HepG2 (cell line): ENCODE data around the gene HIBADH. TPM values are rescaled to one million over a fixed set of nuclear protein-coding genes. Genes with fewer than 3 reads are reported as not detected.

ENCODE experiments used
- ATAC-seq: fragments of 200-7000 bp; cut with Tn5 transposase; 3 replicates; pipeline ENCODE4 v1.9.1; 2020; ENCODE audit warnings: mild to moderate bottlenecking, moderate library complexity
- BruUV-seq: library from RNA; stranded (reverse); fragments of 400-500 nt; replicated peaks from 2 replicates; lab custom pipeline; 2021; lab: Mats Ljungman, UMichigan
- CTCF ChIA-PET: fragments of 300-600 bp; formaldehyde crosslinking; extraction: SDS; loops from one replicate; lab custom pipeline; 2021; ENCODE audit warnings: low total read pairs, inconsistent platforms, low intra/inter-chr PET ratio; lab: Yijun Ruan, JAX
- POLR2A ChIA-PET: fragments of 350-600 bp; sonication (Branson Sonifier 250); formaldehyde crosslinking; loops from one replicate; lab custom pipeline; 2020; ENCODE audit warnings: antibody characterized with exemption, inconsistent platforms; lab: Yijun Ruan, JAX
- DNase-seq: peaks from one replicate; pipeline ENCODE4 v3.0.0-alpha.2; 2015; ENCODE audit warnings: low spot score
- FAIRE-seq: peaks from 3 replicates; lab custom pipeline; 2011; peaks lifted over from hg19 to GRCh38; lab: Jason Lieb, UNC
- H2AFZ ChIP-seq: one replicate; pipeline ENCODE4 v1.6.1; 2011; ENCODE audit warnings: low read length, inconsistent platforms
- H3K27ac ChIP-seq: fragments of 300-600 bp; 3 replicates; pipeline ENCODE4 v1.8.0; 2011; ENCODE audit warnings: mixed run types, mild to moderate bottlenecking, mixed read lengths, low read length, inconsistent platforms; ENCODE audit not compliant: insufficient read depth; ENCODE audit errors: extremely low read length
- H3K27me3 ChIP-seq, 2 experiments: fragments of 200-600 bp in 1 of 2; 2 replicates in 1 of 2; 3 replicates in 1 of 2; pipeline versions ENCODE4 v1.6.0 to v1.8.0; 2011; ENCODE audit warnings: low read length in 2 of 2, mild to moderate bottlenecking in 2 of 2, moderate library complexity in 2 of 2, inconsistent platforms in 1 of 2; ENCODE audit not compliant: insufficient read depth in 2 of 2, control insufficient read depth in 1 of 2
- H3K36me3 ChIP-seq, 2 experiments: fragments of 200-600 bp in 1 of 2; replicated peaks in 1 of 2; 2 replicates in 1 of 2; 3 replicates in 1 of 2; pipeline versions ENCODE4 v1.5.1 to v1.8.0; 2011; ENCODE audit warnings: low read length in 2 of 2, inconsistent platforms in 1 of 2; ENCODE audit not compliant: insufficient read depth in 2 of 2, control insufficient read depth in 1 of 2
- H3K4me1 ChIP-seq: 2 replicates; pipeline ENCODE4 v1.5.1; 2012; ENCODE audit warnings: low read length, inconsistent platforms; ENCODE audit not compliant: insufficient read depth
- H3K4me2 ChIP-seq: 2 replicates; pipeline ENCODE4 v1.6.0; 2011; ENCODE audit warnings: low read depth, low read length, inconsistent platforms
- H3K4me3 ChIP-seq, 3 experiments: fragments of 200-600 bp in 1 of 3; sonication (generic), shearing (Covaris generic) in 1 of 3; replicated peaks in 1 of 3; 2 replicates each; pipeline ENCODE4 v1.5.1; 2011 to 2016; ENCODE audit warnings: low read length in 3 of 3, inconsistent platforms in 2 of 3, low read depth in 2 of 3, mild to moderate bottlenecking in 2 of 3, control low read depth in 1 of 3, mixed read lengths in 1 of 3; ENCODE audit not compliant: insufficient read depth in 1 of 3
- H3K79me2 ChIP-seq: one replicate; pipeline ENCODE4 v1.6.1; 2011; ENCODE audit warnings: low read length, inconsistent platforms; ENCODE audit not compliant: insufficient read depth
- H3K9ac ChIP-seq: 2 replicates; pipeline ENCODE4 v1.6.0; 2011; ENCODE audit warnings: mild to moderate bottlenecking, low read depth, low read length, inconsistent platforms; ENCODE audit not compliant: insufficient read depth
- H3K9me3 ChIP-seq: 2 replicates; pipeline ENCODE4 v1.5.1; 2012; ENCODE audit warnings: mild to moderate bottlenecking, low read length
- H4K20me1 ChIP-seq: 2 replicates; pipeline ENCODE4 v1.6.0; 2011; ENCODE audit warnings: inconsistent platforms, mild to moderate bottlenecking, low read length, moderate library complexity; ENCODE audit not compliant: insufficient read depth
- JARID2 ChIP-seq: sonication (generic); formaldehyde crosslinking; IDR thresholded peaks from 2 replicates; pipeline ENCODE4 v1.8.1; 2023; ENCODE audit warnings: missing genetic modification reagents, inconsistent platforms; ENCODE audit not compliant: insufficient replicate concordance
- NR2C2 ChIP-seq: sonication (generic); formaldehyde crosslinking; IDR thresholded peaks from 2 replicates; pipeline ENCODE4 v1.4.0; 2020; ENCODE audit warnings: missing genetic modification reagents, mild to moderate bottlenecking, moderate library complexity, borderline replicate concordance
- PAWR ChIP-seq: sonication (generic); formaldehyde crosslinking; IDR thresholded peaks from 2 replicates; pipeline ENCODE4 v1.4.0; 2020; ENCODE audit warnings: missing genetic modification reagents, mild to moderate bottlenecking, borderline replicate concordance
- TARDBP ChIP-seq: sonication (generic); formaldehyde crosslinking; IDR thresholded peaks from 2 replicates; pipeline ENCODE4 v1.8.0; 2022; ENCODE audit warnings: mild to moderate bottlenecking, missing genetic modification reagents
- ZFYVE20 ChIP-seq: sonication (generic); formaldehyde crosslinking; IDR thresholded peaks from 2 replicates; pipeline ENCODE4 v1.8.0; 2023; ENCODE audit warnings: low read depth, mild to moderate bottlenecking, moderate library complexity, missing genetic modification reagents, borderline replicate concordance
- ZNF235 ChIP-seq: sonication (generic); formaldehyde crosslinking; IDR thresholded peaks from 2 replicates; pipeline ENCODE4 v1.8.1; 2023; ENCODE audit warnings: mild to moderate bottlenecking, missing genetic modification reagents, borderline replicate concordance
- ZNF451 ChIP-seq: sonication (generic); formaldehyde crosslinking; IDR thresholded peaks from 2 replicates; pipeline ENCODE4 v1.5.0; 2020; ENCODE audit warnings: mild to moderate bottlenecking, missing genetic modification reagents
- ZNF550 ChIP-seq: sonication (generic); formaldehyde crosslinking; IDR thresholded peaks from 2 replicates; pipeline ENCODE4 v1.4.0; 2020; ENCODE audit warnings: mild to moderate bottlenecking, missing genetic modification reagents, borderline replicate concordance
- WGBS: methylation state at CpG from one replicate; pipeline ENCODE4 v1.1.6; 2017; ENCODE audit warnings: low lambda C conversion rate; 5-methylcytosine and 5-hydroxymethylcytosine counted together
- in situ Hi-C: cut with HindIII; loops from 2 replicates; pipeline ENCODE4 v1.10.0; 2017; ENCODE audit warnings: low pct_unique_long_range_greater_than_20kb; ENCODE audit not compliant: extremely low pct_ligation_motif_present
- intact Hi-C: fragments of 100-400 bp; cut with micrococcal nuclease; formaldehyde crosslinking; loops from one replicate; pipeline ENCODE4 v1.10.0; 2022; ENCODE audit not compliant: unreplicated experiment
- polyA plus RNA-seq, 8 experiments: library from polyadenylated mRNA; depleted of rRNA in 3 of 8; stranded (reverse) in 7 of 8; unstranded in 1 of 8; fragments of >200 nt; fragmentation: Illumina TruSeq in 4 of 8; extraction: Trizol in 4 of 8; gene quantifications; 2 replicates each; pipeline versions ENCODE4 v1.2.1 to v1.2.3, GENCODE V29; 2011 to 2016; ENCODE audit warnings: low read depth in 4 of 8, missing spikeins in 1 of 8, mixed read lengths in 1 of 8; ENCODE audit not compliant: insufficient read depth in 1 of 8
- total RNA-seq, 5 experiments: library from RNA; depleted of rRNA; stranded (reverse); fragments of >200 nt; fragmentation: Illumina TruSeq; extraction: Trizol; gene quantifications; 2 replicates each; pipeline ENCODE4 v1.2.3, GENCODE V29; 2016; ENCODE audit warnings: low read depth in 1 of 5
- TF ChIP-seq, protein P1 (sequence below): sonication (generic); formaldehyde crosslinking; IDR thresholded peaks from 2 replicates; pipeline ENCODE4 v1.4.0; 2020; ENCODE audit warnings: missing genetic modification reagents
- TF ChIP-seq, protein P2 (sequence below): fragments of 450-650 bp; IDR thresholded peaks from 2 replicates; pipeline ENCODE4 v1.6.1; 2016
- TF ChIP-seq, protein P3 (sequence below), 2 experiments: sonication (generic) in 1 of 2; formaldehyde crosslinking in 1 of 2; IDR thresholded peaks; 2 replicates each; pipeline versions ENCODE4 v1.4.0 to v1.6.1; 2018 to 2020; ENCODE audit warnings: missing genetic modification reagents in 2 of 2, borderline replicate concordance in 1 of 2, low read depth in 1 of 2, mild to moderate bottlenecking in 1 of 2, missing biosample characterization in 1 of 2
- TF ChIP-seq, protein P4 (sequence below): sonication (generic); formaldehyde crosslinking; IDR thresholded peaks from 2 replicates; pipeline ENCODE4 v1.4.0; 2020; ENCODE audit warnings: missing genetic modification reagents
- TF ChIP-seq, protein P5 (sequence below): sonication (generic); formaldehyde crosslinking; IDR thresholded peaks from 2 replicates; pipeline ENCODE4 v1.8.0; 2022; ENCODE audit warnings: missing genetic modification reagents, mild to moderate bottlenecking, inconsistent platforms, borderline replicate concordance

HIBADH gene
- total and polyA plus RNA-seq, 2 of the 13 experiments (the other 11 are each of a cell fraction or from before 2014, with no cell fraction given), result 49.9 to 59.5 TPM

DNA sequence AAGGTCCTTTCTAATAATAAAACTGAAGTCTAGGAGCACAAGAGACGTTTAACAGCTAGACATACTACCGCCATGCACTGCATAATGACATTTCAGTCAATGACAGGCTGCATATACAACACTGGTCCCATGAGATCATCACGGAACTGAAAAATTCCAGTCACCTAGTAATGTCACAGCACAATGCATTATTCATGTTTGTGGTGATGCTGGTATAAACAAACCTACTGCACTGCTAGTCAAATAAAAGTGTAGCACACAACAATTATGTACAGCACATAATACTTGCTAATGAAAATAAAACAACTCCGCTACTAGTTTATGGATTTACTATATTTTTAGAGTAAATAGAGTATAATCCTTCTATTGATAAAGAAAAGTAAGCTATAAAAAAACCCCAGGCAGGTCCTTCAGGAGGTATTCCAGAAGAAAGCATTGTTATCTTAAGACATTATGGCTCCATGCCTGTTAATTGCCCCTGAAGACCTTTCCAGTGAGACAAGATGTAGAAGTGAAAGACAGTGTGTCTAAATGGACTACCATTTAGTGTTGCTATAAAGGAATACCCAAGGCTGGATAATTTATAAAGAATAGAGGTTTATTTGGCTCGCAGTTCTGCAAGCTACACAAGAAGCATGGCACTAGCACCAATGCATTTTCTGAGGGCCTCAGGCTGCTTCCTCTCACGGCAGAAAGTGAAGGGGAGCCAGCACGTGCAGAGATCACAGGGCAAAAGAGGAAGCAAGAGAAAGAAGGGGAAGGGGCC is 47.1 kb downstream of the HIBADH start (continued):
- TF ChIP-seq, protein P1, sequence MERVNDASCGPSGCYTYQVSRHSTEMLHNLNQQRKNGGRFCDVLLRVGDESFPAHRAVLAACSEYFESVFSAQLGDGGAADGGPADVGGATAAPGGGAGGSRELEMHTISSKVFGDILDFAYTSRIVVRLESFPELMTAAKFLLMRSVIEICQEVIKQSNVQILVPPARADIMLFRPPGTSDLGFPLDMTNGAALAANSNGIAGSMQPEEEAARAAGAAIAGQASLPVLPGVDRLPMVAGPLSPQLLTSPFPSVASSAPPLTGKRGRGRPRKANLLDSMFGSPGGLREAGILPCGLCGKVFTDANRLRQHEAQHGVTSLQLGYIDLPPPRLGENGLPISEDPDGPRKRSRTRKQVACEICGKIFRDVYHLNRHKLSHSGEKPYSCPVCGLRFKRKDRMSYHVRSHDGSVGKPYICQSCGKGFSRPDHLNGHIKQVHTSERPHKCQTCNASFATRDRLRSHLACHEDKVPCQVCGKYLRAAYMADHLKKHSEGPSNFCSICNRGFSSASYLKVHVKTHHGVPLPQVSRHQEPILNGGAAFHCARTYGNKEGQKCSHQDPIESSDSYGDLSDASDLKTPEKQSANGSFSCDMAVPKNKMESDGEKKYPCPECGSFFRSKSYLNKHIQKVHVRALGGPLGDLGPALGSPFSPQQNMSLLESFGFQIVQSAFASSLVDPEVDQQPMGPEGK, result no peak
- TF ChIP-seq ZNF550 (CRISPR knock-in tag), result no peak
- TF ChIP-seq, protein P2, sequence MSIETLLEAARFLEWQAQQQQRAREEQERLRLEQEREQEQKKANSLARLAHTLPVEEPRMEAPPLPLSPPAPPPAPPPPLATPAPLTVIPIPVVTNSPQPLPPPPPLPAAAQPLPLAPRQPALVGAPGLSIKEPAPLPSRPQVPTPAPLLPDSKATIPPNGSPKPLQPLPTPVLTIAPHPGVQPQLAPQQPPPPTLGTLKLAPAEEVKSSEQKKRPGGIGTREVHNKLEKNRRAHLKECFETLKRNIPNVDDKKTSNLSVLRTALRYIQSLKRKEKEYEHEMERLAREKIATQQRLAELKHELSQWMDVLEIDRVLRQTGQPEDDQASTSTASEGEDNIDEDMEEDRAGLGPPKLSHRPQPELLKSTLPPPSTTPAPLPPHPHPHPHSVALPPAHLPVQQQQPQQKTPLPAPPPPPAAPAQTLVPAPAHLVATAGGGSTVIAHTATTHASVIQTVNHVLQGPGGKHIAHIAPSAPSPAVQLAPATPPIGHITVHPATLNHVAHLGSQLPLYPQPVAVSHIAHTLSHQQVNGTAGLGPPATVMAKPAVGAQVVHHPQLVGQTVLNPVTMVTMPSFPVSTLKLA, result no peak

DNA sequence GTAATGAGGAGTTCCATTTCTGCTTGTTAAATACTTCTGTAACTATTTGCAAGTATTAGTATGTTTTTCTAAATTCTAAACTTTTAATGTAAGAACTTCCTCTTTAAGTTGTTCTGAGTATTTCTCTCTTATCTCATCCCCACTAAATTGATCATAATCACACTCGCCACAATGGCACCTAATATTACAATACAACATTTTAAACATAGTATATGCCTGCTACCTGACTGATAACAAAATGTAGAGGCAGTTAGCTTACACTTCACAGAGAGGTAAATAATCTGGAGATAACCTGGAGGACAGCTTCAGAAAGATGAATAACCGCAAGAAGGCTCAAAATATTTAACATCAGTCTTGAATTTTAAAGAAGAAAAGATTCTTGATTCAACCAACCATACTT is 48.6 kb downstream of the HIBADH start:
- Histone ChIP-seq H3K9me3 (peaks cover 7% of the 10 kb centered on the region), H3K9ac (no peak overlapping the region), H3K27me3 (no peaks in the 10 kb centered on the region), H3K4me3 (no peak overlapping the region), H3K79me2 (peaks cover 8% of the 10 kb centered on the region), H3K4me1 (peaks cover 35% of the 10 kb centered on the region), H3K36me3 (peaks cover 0 to 2% of the 10 kb centered on the region in 2 experiments; a peak in 3 of 5 replicates), H3K4me2 (no peak overlapping the region), H4K20me1 (no peaks in the 10 kb centered on the region), H2AFZ (no peak overlapping the region), H3K27ac (no peak overlapping the region)
- ChIA-PET POLR2A (no interaction called here), CTCF (no interaction called here)
- DNase-seq (no peak), FAIRE-seq (no peak)
- intact Hi-C loops (no loop called here), in situ Hi-C loops (no loop called here)
- WGBS, result 99% methylated on average over 2 of the region's 2 CpGs
- TF ChIP-seq ZNF451 (CRISPR knock-in tag), result no peak
- TF ChIP-seq PAWR (CRISPR knock-in tag), result no peak
- TF ChIP-seq, protein P3, sequence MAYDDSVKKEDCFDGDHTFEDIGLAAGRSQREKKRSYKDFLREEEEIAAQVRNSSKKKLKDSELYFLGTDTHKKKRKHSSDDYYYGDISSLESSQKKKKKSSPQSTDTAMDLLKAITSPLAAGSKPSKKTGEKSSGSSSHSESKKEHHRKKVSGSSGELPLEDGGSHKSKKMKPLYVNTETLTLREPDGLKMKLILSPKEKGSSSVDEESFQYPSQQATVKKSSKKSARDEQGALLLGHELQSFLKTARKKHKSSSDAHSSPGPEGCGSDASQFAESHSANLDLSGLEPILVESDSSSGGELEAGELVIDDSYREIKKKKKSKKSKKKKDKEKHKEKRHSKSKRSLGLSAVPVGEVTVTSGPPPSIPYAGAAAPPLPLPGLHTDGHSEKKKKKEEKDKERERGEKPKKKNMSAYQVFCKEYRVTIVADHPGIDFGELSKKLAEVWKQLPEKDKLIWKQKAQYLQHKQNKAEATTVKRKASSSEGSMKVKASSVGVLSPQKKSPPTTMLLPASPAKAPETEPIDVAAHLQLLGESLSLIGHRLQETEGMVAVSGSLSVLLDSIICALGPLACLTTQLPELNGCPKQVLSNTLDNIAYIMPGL (CRISPR knock-in tag; IDR thresholded peaks at IDR 0.05; ENCODE audit: borderline replicate concordance in 1 of 2, low read depth in 1 of 2), result no peak
- TF ChIP-seq JARID2 (CRISPR knock-in tag), result no peak
- TF ChIP-seq TARDBP (CRISPR knock-in tag), result no peak
- no peak for TF ChIP-seq ZFYVE20 (CRISPR knock-in tag)
- no peak for TF ChIP-seq NR2C2 (CRISPR knock-in tag)
- TF ChIP-seq, protein P4, sequence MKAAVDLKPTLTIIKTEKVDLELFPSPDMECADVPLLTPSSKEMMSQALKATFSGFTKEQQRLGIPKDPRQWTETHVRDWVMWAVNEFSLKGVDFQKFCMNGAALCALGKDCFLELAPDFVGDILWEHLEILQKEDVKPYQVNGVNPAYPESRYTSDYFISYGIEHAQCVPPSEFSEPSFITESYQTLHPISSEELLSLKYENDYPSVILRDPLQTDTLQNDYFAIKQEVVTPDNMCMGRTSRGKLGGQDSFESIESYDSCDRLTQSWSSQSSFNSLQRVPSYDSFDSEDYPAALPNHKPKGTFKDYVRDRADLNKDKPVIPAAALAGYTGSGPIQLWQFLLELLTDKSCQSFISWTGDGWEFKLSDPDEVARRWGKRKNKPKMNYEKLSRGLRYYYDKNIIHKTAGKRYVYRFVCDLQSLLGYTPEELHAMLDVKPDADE (CRISPR knock-in tag), result no peak
- TF ChIP-seq ZNF235, result no peak
- TF ChIP-seq, protein P5, sequence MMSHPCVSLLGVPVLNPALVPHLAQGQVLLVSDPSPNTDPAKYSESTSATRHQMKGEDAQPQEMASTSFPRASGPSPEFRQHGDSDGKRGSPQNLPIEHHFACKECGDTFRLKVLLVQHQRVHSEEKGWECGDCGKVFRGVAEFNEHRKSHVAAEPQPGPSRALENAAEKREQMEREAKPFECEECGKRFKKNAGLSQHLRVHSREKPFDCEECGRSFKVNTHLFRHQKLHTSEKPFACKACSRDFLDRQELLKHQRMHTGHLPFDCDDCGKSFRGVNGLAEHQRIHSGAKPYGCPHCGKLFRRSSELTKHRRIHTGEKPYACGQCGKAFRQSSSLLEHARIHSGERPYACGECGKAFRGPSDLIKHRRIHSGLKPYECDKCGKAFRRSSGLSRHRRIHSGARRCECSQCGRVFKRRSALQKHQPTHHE (CRISPR knock-in tag), result no peak
- TF ChIP-seq, all 625 proteins: peak for 0
- BruUV-seq, result no TSS peak
- no peak for ATAC-seq
